T-cell (primary cell): ENCODE results near the gene BBC3. TPM values are rescaled to one million over a fixed set of nuclear protein-coding genes. Genes with fewer than 3 reads are reported as not detected.

ENCODE experiments used
- ATAC-seq, 4 experiments: fragments of 200-7000 bp in 3 of 4; fragments of 150-1000 bp in 1 of 4; cut with Tn5 transposase; replicated peaks in 1 of 4; 1 replicate in 3 of 4; 2 replicates in 1 of 4; pipeline ENCODE4 v1.10.0; 2021; ENCODE audit warnings: moderate library complexity in 3 of 4, mild to moderate bottlenecking in 2 of 4, moderate number of reproducible peaks in 1 of 4
- CTCF ChIA-PET, 2 donors: fragments of 300-600 bp; sonication (Branson Sonifier 250); formaldehyde crosslinking; loops; one replicate each; lab custom pipeline; 2022; ENCODE audit warnings: antibody characterized with exemption in 2 of 2; lab: Charles Lee
- POLR2A ChIA-PET, 2 donors: fragments of 300-600 bp; sonication (Branson Sonifier 250); formaldehyde crosslinking; loops; one replicate each; lab custom pipeline; 2022; ENCODE audit warnings: antibody characterized with exemption in 2 of 2; lab: Charles Lee
- DNase-seq, 35 experiments: peaks; one replicate each; pipeline versions ENCODE4 v3.0.0 to v3.0.0-alpha.2; 2013 to 2023
- H3K27ac ChIP-seq: one replicate; pipeline ENCODE4 v1.5.1; 2013; ENCODE audit warnings: low read length
- H3K27me3 ChIP-seq, 2 experiments: replicated peaks in 1 of 2; 1 replicate in 1 of 2; 2 replicates in 1 of 2; pipeline versions ENCODE4 v1.6.1 to v1.7.0; 2013; ENCODE audit warnings: low read length in 1 of 2, mixed read lengths in 1 of 2; ENCODE audit not compliant: control insufficient read depth in 2 of 2, insufficient read depth in 2 of 2; ENCODE audit errors: extremely low read depth in 1 of 2
- H3K36me3 ChIP-seq, 2 donors: 1 replicate in 1 of 2; 2 replicates in 1 of 2; pipeline versions ENCODE4 v1.6.1 to v1.7.0; 2013; ENCODE audit warnings: low read length in 1 of 2; ENCODE audit not compliant: control insufficient read depth in 2 of 2, insufficient read depth in 1 of 2; ENCODE audit errors: extremely low read depth in 1 of 2
- H3K4me1 ChIP-seq, 2 experiments: 1 replicate in 1 of 2; 2 replicates in 1 of 2; pipeline versions ENCODE4 v1.6.1 to v1.7.0; 2013; ENCODE audit warnings: low read length in 2 of 2, mixed read lengths in 1 of 2; ENCODE audit not compliant: insufficient read depth in 2 of 2, control insufficient read depth in 1 of 2; ENCODE audit errors: extremely low read depth in 1 of 2
- H3K4me3 ChIP-seq, 2 donors: 1 replicate in 1 of 2; 2 replicates in 1 of 2; pipeline versions ENCODE4 v1.5.1 to v1.7.0; 2013; ENCODE audit warnings: mild to moderate bottlenecking in 2 of 2, low read length in 1 of 2, moderate library complexity in 1 of 2; ENCODE audit not compliant: control insufficient read depth in 1 of 2; ENCODE audit errors: extremely low read depth in 1 of 2
- H3K9me3 ChIP-seq: 2 replicates; pipeline ENCODE4 v1.7.0; 2013
- H3K27ac Mint-ChIP-seq, 2 donors: one replicate each; pipeline ENCODE4 v1.8.0; 2020 to 2021; ENCODE audit warnings: mild to moderate bottlenecking in 2 of 2, mixed read lengths in 2 of 2
- H3K27me3 Mint-ChIP-seq, 2 donors: one replicate each; pipeline ENCODE4 v1.8.0; 2021 to 2022; ENCODE audit warnings: mixed read lengths in 2 of 2
- H3K36me3 Mint-ChIP-seq: one replicate; pipeline ENCODE4 v1.8.0; 2021; ENCODE audit warnings: mixed read lengths
- H3K4me1 Mint-ChIP-seq, 3 donors: one replicate each; pipeline ENCODE4 v1.8.0; 2020 to 2022; ENCODE audit warnings: mixed read lengths in 3 of 3, mild to moderate bottlenecking in 1 of 3
- H3K4me3 Mint-ChIP-seq, 3 donors: one replicate each; pipeline ENCODE4 v1.8.0; 2020 to 2022; ENCODE audit warnings: mild to moderate bottlenecking in 3 of 3, mixed read lengths in 3 of 3, moderate library complexity in 3 of 3
- H3K9me3 Mint-ChIP-seq, 3 donors: one replicate each; pipeline ENCODE4 v1.8.0; 2020 to 2022; ENCODE audit warnings: mixed read lengths in 3 of 3
- WGBS: methylation state at CpG from one replicate; pipeline ENCODE4 v1.1.5; 2013; ENCODE audit warnings: missing lambda C conversion rate; ENCODE audit not compliant: insufficient coverage; 5-methylcytosine and 5-hydroxymethylcytosine counted together
- total RNA-seq, 35 experiments: library from RNA in 6 of 35; stranded (reverse) in 6 of 35; fragments of 120-200 nt in 1 of 35; gene quantifications; one replicate each; pipeline versions ENCODE4 v1.2.1 to v1.2.4 and lab custom pipeline; 2013 to 2026

The BBC3 gene
- total RNA-seq, 5 donors from 2014 or later (not counting 1 experiment from before 2014, with no cell fraction given), result 20.0 to 48.6 (median 39.2) TPM

DNA sequence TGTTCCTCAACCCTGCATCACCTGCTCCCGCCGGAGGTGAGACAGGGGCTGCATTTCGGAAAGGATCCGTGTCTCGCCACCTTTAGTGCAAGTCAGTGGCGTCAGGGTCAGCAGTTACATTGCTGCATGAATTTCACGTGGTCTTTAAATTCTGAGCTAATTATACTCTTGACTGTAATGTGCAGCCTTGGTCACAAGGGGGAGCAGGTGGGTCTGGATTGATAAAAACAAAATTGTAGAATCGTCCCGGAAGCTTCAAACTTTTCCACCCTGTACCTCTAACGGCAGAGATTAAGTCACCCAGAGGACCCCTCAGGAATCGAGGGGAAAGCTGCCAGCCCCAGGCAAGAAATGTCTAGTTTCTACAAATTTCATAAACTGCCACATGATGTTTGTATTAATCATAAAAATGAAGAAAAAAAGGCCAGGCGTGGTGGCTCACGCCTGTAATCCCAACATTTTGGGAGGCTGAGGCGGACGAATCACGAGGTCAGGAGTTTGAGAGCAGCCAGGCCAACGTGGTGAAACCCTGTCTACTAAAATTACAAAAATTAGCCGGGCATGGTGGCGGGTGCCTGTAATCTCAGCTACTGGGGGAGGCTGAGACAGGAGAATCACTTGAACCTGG lies 20.2 kb downstream of the BBC3 start:
- 44% methylated on average over 14 of the region's 19 CpGs for WGBS
- Mint-ChIP-seq H3K36me3 (peaks cover 22% of the 10 kb centered on the region), H3K27ac (peak overlapping the region; percentile 71 to 80), H3K4me1 (peaks cover 9 to 11% (median 11%) of the 10 kb centered on the region in 3 donors), H3K4me3 (no peak overlapping the region), H3K27me3 (no peaks in the 10 kb centered on the region), H3K9me3 (no peaks in the 10 kb centered on the region)
- H3K36me3 ChIP-seq, result peaks cover 3 to 41% of the 10 kb centered on the region in 2 donors
- H3K4me3 ChIP-seq, result no peak overlapping the region
- ATAC-seq (peak; percentile 67 to 91 (median 80)), DNase-seq (peak; percentile 49 to 89 (median 72))
- no peak overlapping the region for H3K27ac ChIP-seq
- POLR2A ChIA-PET, result interaction anchor here in 1 of 2 donors (0.6 kb wide), 2 partner anchors 11 to 65 kb away, joined by 4 to 8 read pairs; no protein-coding TSS in a partner anchor
- H3K4me1 ChIP-seq, result peaks cover 0 to 10% of the 10 kb centered on the region in 2 experiments
- CTCF ChIA-PET, result interaction anchor here (0.5 to 4.6 kb wide), 29 partner anchors 8 to 357 kb away, joined by 3 to 179 read pairs (median 6); partner anchors contain the start of genes CCDC9 (in 1 of the 2), SAE1 (in 1 of the 2) and ZC3H4 (in 1 of the 2)
- H3K9me3 ChIP-seq, result no peaks in the 10 kb centered on the region
- H3K27me3 ChIP-seq, result no peaks in the 10 kb centered on the region

DNA sequence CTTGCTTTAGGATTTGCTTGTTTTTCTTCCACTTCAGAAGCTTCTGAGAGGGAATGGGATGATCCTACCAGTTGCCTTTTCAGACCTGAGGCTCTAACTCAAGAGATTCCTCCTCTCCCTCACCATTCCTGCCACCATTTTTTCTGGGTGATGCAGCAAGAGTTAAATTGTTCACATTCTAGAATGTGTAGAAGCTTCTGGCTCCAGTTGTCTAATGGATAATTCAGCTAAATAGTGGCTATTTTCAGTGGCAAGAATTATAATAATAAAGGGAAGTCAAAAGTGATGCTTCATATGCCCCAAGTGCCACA lies 20.9 kb downstream of the BBC3 start:
- Mint-ChIP-seq H3K27me3 (no peaks in the 10 kb centered on the region), H3K4me1 (peaks cover 9 to 11% (median 11%) of the 10 kb centered on the region in 3 donors), H3K4me3 (no peak overlapping the region), H3K36me3 (peaks cover 26% of the 10 kb centered on the region), H3K9me3 (no peaks in the 10 kb centered on the region), H3K27ac (peak overlapping the region in 1 of 2 donors; percentile 71)
- no peak overlapping the region for H3K27ac ChIP-seq
- no peaks in the 10 kb centered on the region for H3K9me3 ChIP-seq
- ChIA-PET CTCF (interaction anchor here (0.5 to 4.6 kb wide), 28 partner anchors 9 to 356 kb away, joined by 3 to 179 read pairs (median 6); partner anchors contain the start of genes CCDC9 (in 1 of the 2), SAE1 (in 1 of the 2) and ZC3H4 (in 1 of the 2)), POLR2A (interaction anchor here in 1 of 2 donors (0.6 kb wide), 1 partner anchor 10 kb away, joined by 4 read pairs; no protein-coding TSS in a partner anchor)
- no peaks in the 10 kb centered on the region for H3K27me3 ChIP-seq
- H3K36me3 ChIP-seq, result peaks cover 7 to 48% of the 10 kb centered on the region in 2 donors
- ATAC-seq, result no peak
- DNase-seq, result no peak
- H3K4me1 ChIP-seq, result peaks cover 0 to 10% of the 10 kb centered on the region in 2 experiments
- H3K4me3 ChIP-seq, result no peak overlapping the region

DNA sequence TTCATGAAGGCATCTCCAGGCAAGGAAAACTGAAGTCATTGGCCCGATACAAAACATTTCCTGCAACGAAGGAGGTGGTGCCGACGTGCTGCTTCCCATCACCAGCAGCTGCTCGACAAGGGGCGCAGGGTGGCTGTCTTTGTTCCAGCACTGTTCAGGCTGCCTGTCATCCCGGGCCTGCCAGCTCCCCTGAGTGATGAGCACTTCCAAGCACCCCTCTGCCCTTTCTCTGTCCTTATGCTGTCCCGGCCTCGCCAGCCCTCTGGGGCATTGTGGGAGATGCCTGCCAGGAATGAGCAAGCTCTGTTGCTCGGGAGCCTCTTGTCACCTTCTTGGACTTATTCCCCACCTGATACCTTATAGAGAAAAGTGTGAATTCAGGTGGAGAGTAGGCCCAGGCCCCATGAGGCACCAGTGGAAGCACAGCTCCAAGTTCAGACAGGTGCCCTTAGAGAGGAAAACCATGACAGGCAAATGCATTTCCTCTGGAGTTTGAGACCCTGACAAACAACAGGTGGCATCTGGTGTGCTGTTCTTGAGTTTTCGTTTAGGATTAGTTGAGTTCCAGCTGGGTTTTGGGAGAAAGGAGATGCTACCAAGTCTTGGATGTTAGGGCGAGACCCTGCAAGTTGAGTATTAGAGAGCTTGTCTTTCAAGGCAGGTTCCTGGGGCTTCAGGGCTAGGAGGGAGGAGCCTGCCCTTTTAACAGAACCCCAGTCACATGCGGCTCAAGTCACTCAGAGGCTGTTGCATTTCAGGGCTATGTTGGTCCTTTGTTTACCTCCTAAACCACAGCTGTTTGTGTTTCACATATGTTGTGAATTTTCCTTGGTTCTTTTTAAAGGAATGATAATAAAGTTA lies 21.4 kb downstream of the BBC3 start:
- Histone ChIP-seq H3K9me3 (no peaks in the 10 kb centered on the region), H3K4me3 (no peak overlapping the region), H3K4me1 (peaks cover 0 to 10% of the 10 kb centered on the region in 2 experiments), H3K27me3 (no peaks in the 10 kb centered on the region), H3K27ac (no peak overlapping the region), H3K36me3 (peaks cover 7 to 54% of the 10 kb centered on the region in 2 donors)
- POLR2A ChIA-PET, result interaction anchor here (0.6 kb wide), 2 partner anchors 10 to 306 kb away, joined by 3 to 4 read pairs; no protein-coding TSS in a partner anchor
- no peaks in the 10 kb centered on the region for H3K9me3 Mint-ChIP-seq
- DNase-seq (no peak), ATAC-seq (no peak)
- peaks cover 31% of the 10 kb centered on the region for H3K36me3 Mint-ChIP-seq
- peaks cover 11 to 13% (median 11%) of the 10 kb centered on the region in 3 donors for H3K4me1 Mint-ChIP-seq
- H3K27ac Mint-ChIP-seq, result peak overlapping the region; percentile 52 to 74
- no peak overlapping the region for H3K4me3 Mint-ChIP-seq
- no peaks in the 10 kb centered on the region for H3K27me3 Mint-ChIP-seq
- WGBS, result 93% methylated on average over 9 of the region's 13 CpGs
- CTCF ChIA-PET, result interaction anchor here (0.6 to 4.6 kb wide), 13 partner anchors 8 to 68 kb away, joined by 3 to 179 read pairs (median 10); no protein-coding TSS in a partner anchor

DNA sequence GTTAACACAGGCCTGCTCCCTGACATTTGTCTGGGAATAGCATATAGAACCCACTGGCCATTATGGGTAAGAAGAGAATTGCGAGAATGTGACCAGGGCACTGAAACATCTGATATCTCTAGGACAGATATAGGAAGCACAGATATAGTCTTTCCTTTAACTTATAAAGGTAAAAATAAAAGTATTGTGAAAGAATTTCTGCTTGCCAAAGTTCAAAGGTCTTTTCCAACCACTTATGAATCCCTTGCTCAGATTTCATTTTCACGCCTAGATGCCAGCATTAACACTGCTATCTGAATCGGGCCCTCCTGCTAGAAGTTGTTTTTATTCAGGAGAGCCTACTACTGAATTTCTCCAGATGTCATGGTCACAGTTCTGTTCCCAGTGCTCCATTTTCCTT lies 27.7 kb downstream of the BBC3 start:
- H3K27me3 Mint-ChIP-seq, result no peaks in the 10 kb centered on the region
- H3K4me1 ChIP-seq, result peaks cover 0 to 2% of the 10 kb centered on the region in 2 experiments
- ATAC-seq (no peak), DNase-seq (no peak)
- H3K4me1 Mint-ChIP-seq, result peaks cover 9 to 19% (median 16%) of the 10 kb centered on the region in 3 donors
- no peaks in the 10 kb centered on the region for H3K9me3 Mint-ChIP-seq
- H3K9me3 ChIP-seq, result no peaks in the 10 kb centered on the region
- ChIA-PET POLR2A (interaction anchor here in 1 of 2 donors (0.6 kb wide), 1 partner anchor 413 kb away, joined by 4 read pairs; no protein-coding TSS in a partner anchor), CTCF (interaction anchor here in 1 of 2 donors (0.7 to 1.0 kb wide), 2 partner anchors 41 to 225 kb away, joined by 3 to 4 read pairs; no protein-coding TSS in a partner anchor)
- H3K36me3 ChIP-seq, result peaks cover 11 to 64% of the 10 kb centered on the region in 2 donors
- peak overlapping the region in 1 of 2 donors; percentile 88 for H3K27ac Mint-ChIP-seq
- no peak overlapping the region for H3K4me3 ChIP-seq
- H3K36me3 Mint-ChIP-seq, result peaks cover 37% of the 10 kb centered on the region
- no peak overlapping the region for H3K4me3 Mint-ChIP-seq
- H3K27me3 ChIP-seq, result no peaks in the 10 kb centered on the region
- no peak overlapping the region for H3K27ac ChIP-seq
- WGBS, result 93% methylated on average over 2 of the region's 3 CpGs

DNA sequence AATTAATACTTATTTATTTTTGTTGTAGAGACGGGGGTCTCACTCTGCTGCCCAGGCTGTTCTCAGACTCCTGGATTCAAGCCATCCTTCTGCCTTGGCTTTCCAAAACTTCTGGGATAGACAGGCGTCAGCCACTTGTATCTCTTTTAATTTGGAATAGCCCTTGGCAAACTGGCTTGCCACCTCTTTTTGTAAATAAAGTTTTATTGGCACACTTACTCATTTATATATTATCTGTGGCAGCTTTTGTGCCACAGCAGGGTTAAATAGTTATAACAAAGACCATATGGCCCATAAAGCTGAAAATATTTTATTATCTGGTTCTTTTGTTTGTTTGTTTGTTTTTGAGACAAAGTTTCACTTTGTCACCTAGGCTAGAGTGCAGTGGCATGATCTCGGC lies 30.5 kb downstream of the BBC3 start:
- Mint-ChIP-seq H3K27me3 (no peaks in the 10 kb centered on the region), H3K9me3 (no peaks in the 10 kb centered on the region), H3K27ac (no peak overlapping the region), H3K4me1 (peaks cover 10 to 21% (median 18%) of the 10 kb centered on the region in 3 donors), H3K4me3 (no peak overlapping the region), H3K36me3 (peaks cover 37% of the 10 kb centered on the region)
- ChIA-PET POLR2A (interaction anchor here in 1 of 2 donors (0.7 kb wide), 1 partner anchor 10 kb away, joined by 4 read pairs; no protein-coding TSS in a partner anchor), CTCF (interaction anchor here in 1 of 2 donors (0.9 to 1.5 kb wide), 2 partner anchors 10 to 47 kb away, joined by 3 to 4 read pairs; no protein-coding TSS in a partner anchor)
- ATAC-seq, result no peak
- no CpG with 5 or more reads among the region's 3 CpGs for WGBS
- no peak overlapping the region for H3K27ac ChIP-seq
- no peak overlapping the region for H3K4me3 ChIP-seq
- H3K27me3 ChIP-seq, result no peaks in the 10 kb centered on the region
- H3K36me3 ChIP-seq, result peaks cover 9 to 56% of the 10 kb centered on the region in 2 donors
- no peaks in the 10 kb centered on the region for H3K9me3 ChIP-seq
- no peak for DNase-seq
- H3K4me1 ChIP-seq, result peaks cover 0 to 2% of the 10 kb centered on the region in 2 experiments
